ENCODE data around the gene MOV10L1.

The MOV10L1 gene

GRCh38 chr22:50173311-50173982 is 83.6 kb downstream of the MOV10L1 start:
- DNase-seq (ENCODE audit: low read depth in 1 of 2, low spot score in 1 of 2): no peak

- no peak for DNase-seq (ENCODE audit: low read depth in 1 of 2, low spot score in 1 of 2)
Observed at GRCh38 chr22:50173983-50174355, 84.2 kb downstream of the MOV10L1 start.

- DNase-seq (ENCODE audit: low read depth in 1 of 2, low spot score in 1 of 2): no peak
Observed at GRCh38 chr22:50174382-50175190, 84.8 kb downstream of the MOV10L1 start.

GRCh38 chr22:50175191-50175461 is 85.3 kb downstream of the MOV10L1 start:
- no peak for DNase-seq (ENCODE audit: low read depth in 1 of 2, low spot score in 1 of 2)

GRCh38 chr22:50175921-50176849 is 86.4 kb downstream of the MOV10L1 start:
- no peak for DNase-seq (ENCODE audit: low read depth in 1 of 2, low spot score in 1 of 2)

GRCh38 chr22:50176850-50177536 is 87.2 kb downstream of the MOV10L1 start:
- DNase-seq (ENCODE audit: low read depth in 1 of 2, low spot score in 1 of 2): no peak

- no peak for DNase-seq (ENCODE audit: low read depth in 1 of 2, low spot score in 1 of 2)
Observed at GRCh38 chr22:50177537-50178470, 88.0 kb downstream of the MOV10L1 start.

GRCh38 chr22:50178471-50178864 is 88.7 kb downstream of the MOV10L1 start:
- no peak for DNase-seq (ENCODE audit: low read depth in 1 of 2, low spot score in 1 of 2)

- DNase-seq (ENCODE audit: low read depth in 1 of 2, low spot score in 1 of 2): no peak
Observed at GRCh38 chr22:50178871-50179869, 89.4 kb downstream of the MOV10L1 start.

- DNase-seq (ENCODE audit: low read depth in 1 of 2, low spot score in 1 of 2): no peak
Observed at GRCh38 chr22:50179937-50180726, 90.3 kb downstream of the MOV10L1 start.

GRCh38 chr22:50180727-50181521 is 91.1 kb downstream of the MOV10L1 start:
- no peak for DNase-seq (ENCODE audit: low read depth in 1 of 2, low spot score in 1 of 2)

GRCh38 chr22:50182176-50183081 is 92.6 kb downstream of the MOV10L1 start:
- no peak for DNase-seq (ENCODE audit: low read depth in 1 of 2, low spot score in 1 of 2)

GRCh38 chr22:50183141-50183971 is 93.5 kb downstream of the MOV10L1 start:
- no peak for DNase-seq (ENCODE audit: low read depth in 1 of 2, low spot score in 1 of 2)

GRCh38 chr22:50184004-50184901 is 94.4 kb downstream of the MOV10L1 start:
- DNase-seq (ENCODE audit: low read depth in 1 of 2, low spot score in 1 of 2): no peak

All from activated T-helper 1 cell treated with anti-CD3 and anti-CD28 coated beads, Interleukin-2, amount 50 U/mL, for 16 hours (primary cell).